Liver (tissue), 9 donors: ENCODE results near the gene TMEM214. TPM values are rescaled to one million over a fixed set of nuclear protein-coding genes. Genes with fewer than 3 reads are reported as not detected.

Experiments used
- DNase-seq: peaks from one replicate; pipeline ENCODE4 v3.0.0-alpha.2; 2017; ENCODE audit warnings: low spot score
- H3K27ac ChIP-seq, 2 donors: one replicate each; pipeline ENCODE4 v1.7.0; 2013; ENCODE audit warnings: inconsistent platforms in 2 of 2, low read length in 2 of 2, control low read depth in 1 of 2, low read depth in 1 of 2, mild to moderate bottlenecking in 1 of 2
- H3K27me3 ChIP-seq, 4 donors: one replicate each; pipeline versions ENCODE4 v1.6.1 to v1.7.0; 2013; ENCODE audit warnings: low read length in 3 of 4, inconsistent platforms in 1 of 4, mild to moderate bottlenecking in 1 of 4, moderate library complexity in 1 of 4; ENCODE audit not compliant: control insufficient read depth in 4 of 4, insufficient read depth in 4 of 4
- H3K36me3 ChIP-seq, 4 donors: one replicate each; pipeline versions ENCODE4 v1.6.1 to v1.7.0; 2013; ENCODE audit warnings: low read length in 3 of 4, mild to moderate bottlenecking in 3 of 4, low read depth in 1 of 4, moderate library complexity in 1 of 4; ENCODE audit not compliant: control insufficient read depth in 4 of 4, insufficient read depth in 3 of 4
- H3K4me1 ChIP-seq, 4 donors: one replicate each; pipeline versions ENCODE4 v1.6.1 to v1.7.0; 2013; ENCODE audit warnings: low read length in 3 of 4, mild to moderate bottlenecking in 3 of 4, moderate library complexity in 1 of 4; ENCODE audit not compliant: control insufficient read depth in 4 of 4, insufficient read depth in 4 of 4
- H3K4me3 ChIP-seq, 3 donors: one replicate each; pipeline versions ENCODE4 v1.6.1 to v1.7.0; 2013; ENCODE audit warnings: low read length in 3 of 3, control low read depth in 1 of 3, low read depth in 1 of 3, mild to moderate bottlenecking in 1 of 3
- H3K9ac ChIP-seq, 2 donors: one replicate each; pipeline ENCODE4 v1.7.0; 2013; ENCODE audit warnings: low read length in 2 of 2, mild to moderate bottlenecking in 2 of 2, moderate library complexity in 2 of 2, control low read depth in 1 of 2, low read depth in 1 of 2
- H3K9me3 ChIP-seq, 4 donors: one replicate each; pipeline versions ENCODE4 v1.6.1 to v1.7.0; 2013; ENCODE audit warnings: low read length in 3 of 4; ENCODE audit not compliant: control insufficient read depth in 4 of 4
- ATF3 ChIP-seq: IDR thresholded peaks from 2 replicates; pipeline ENCODE4 v1.6.1; 2016; ENCODE audit warnings: antibody characterized with exemption
- CTCF ChIP-seq: fragments of 150-350 bp; IDR thresholded peaks from 2 replicates; pipeline ENCODE4 v1.5.1; 2017; ENCODE audit warnings: improper control_type of control experiment, low read depth, low read length; ENCODE audit not compliant: missing input control
- EGR1 ChIP-seq, 2 donors: IDR thresholded peaks; 2 replicates each; pipeline ENCODE4 v1.6.1; 2016 to 2018; ENCODE audit warnings: antibody characterized with exemption in 2 of 2, low read depth in 2 of 2
- FOXA1 ChIP-seq: IDR thresholded peaks from 2 replicates; pipeline ENCODE4 v1.6.1; 2016; ENCODE audit warnings: antibody characterized with exemption
- FOXA2 ChIP-seq: IDR thresholded peaks from 2 replicates; pipeline ENCODE4 v1.6.1; 2016; ENCODE audit warnings: antibody characterized with exemption
- GABPA ChIP-seq, 2 donors: IDR thresholded peaks in 1 of 2; conservative IDR thresholded peaks in 1 of 2; 2 replicates each; pipeline ENCODE4 v1.6.1; 2016; ENCODE audit warnings: antibody characterized with exemption in 2 of 2, mild to moderate bottlenecking in 1 of 2, moderate library complexity in 1 of 2
- HNF4A ChIP-seq, 2 donors: conservative IDR thresholded peaks; 2 replicates each; pipeline ENCODE4 v1.6.1; 2016; ENCODE audit warnings: antibody characterized with exemption in 2 of 2, mild to moderate bottlenecking in 2 of 2
- HNF4G ChIP-seq: IDR thresholded peaks from 2 replicates; pipeline ENCODE4 v1.6.1; 2016; ENCODE audit warnings: antibody characterized with exemption
- JUND ChIP-seq, 2 donors: IDR thresholded peaks; 2 replicates each; pipeline ENCODE4 v1.6.1; 2016; ENCODE audit warnings: antibody characterized with exemption in 2 of 2
- MAX ChIP-seq: IDR thresholded peaks from 2 replicates; pipeline ENCODE4 v1.6.1; 2016; ENCODE audit warnings: antibody characterized with exemption
- NR2F2 ChIP-seq: IDR thresholded peaks from 2 replicates; pipeline ENCODE4 v1.6.1; 2016; ENCODE audit warnings: antibody characterized with exemption
- RAD21 ChIP-seq, 2 donors: IDR thresholded peaks; 2 replicates each; pipeline ENCODE4 v1.6.1; 2016; ENCODE audit warnings: antibody characterized with exemption in 2 of 2, mild to moderate bottlenecking in 2 of 2
- RXRA ChIP-seq, 2 donors: IDR thresholded peaks; 2 replicates each; pipeline ENCODE4 v1.6.1; 2017 to 2018; ENCODE audit warnings: antibody characterized with exemption in 2 of 2, mild to moderate bottlenecking in 1 of 2
- SP1 ChIP-seq: IDR thresholded peaks from 2 replicates; pipeline ENCODE4 v1.6.1; 2018; ENCODE audit warnings: antibody characterized with exemption, mild to moderate bottlenecking
- TAF1 ChIP-seq: conservative IDR thresholded peaks from 2 replicates; pipeline ENCODE4 v1.6.1; 2016; ENCODE audit warnings: antibody characterized with exemption, mild to moderate bottlenecking
- YY1 ChIP-seq: IDR thresholded peaks from 2 replicates; pipeline ENCODE4 v1.6.1; 2016; ENCODE audit warnings: antibody characterized with exemption, mild to moderate bottlenecking
- ZBTB33 ChIP-seq: IDR thresholded peaks from 2 replicates; pipeline ENCODE4 v1.6.1; 2016; ENCODE audit warnings: antibody characterized with exemption
- WGBS: extraction: QIAGEN DNeasy Blood & Tissue Kit; methylation state at CpG from one replicate; pipeline ENCODE4 v1.1.7; 2013; 5-methylcytosine and 5-hydroxymethylcytosine counted together
- polyA plus RNA-seq, 2 donors: library from polyadenylated mRNA; stranded (reverse) in 1 of 2; unstranded in 1 of 2; fragments of 200-250 nt in 1 of 2; fragments of >200 nt in 1 of 2; fragmentation: Nextera tagmentation in 1 of 2; extraction: Ambion mirVana in 1 of 2; gene quantifications; one replicate each; pipeline versions ENCODE4 v1.2.1 to v1.2.3, GENCODE V29; 2013 to 2015
- total RNA-seq, 2 donors: library from RNA; depleted of rRNA; stranded (reverse); fragments of >200 nt; gene quantifications; one replicate each; pipeline ENCODE4 v1.2.3, GENCODE V29; 2014
- donor health status: healthy.
- donor health status: healthy.
- donor health status: healthy.
- donor health status: healthy.
- donor health status: healthy.

The TMEM214 gene
- total and polyA plus RNA-seq, 4 donors = 17.1 to 53.4 (median 38.4) TPM

- H3K9me3 ChIP-seq = no peaks in the 10 kb centered on the region
- no peaks in the 10 kb centered on the region for H3K27me3 ChIP-seq
- DNase-seq = no peak
- no peaks in the 10 kb centered on the region for H3K36me3 ChIP-seq
- H3K4me1 ChIP-seq = peaks cover 0 to 2% (median 0%) of the 10 kb centered on the region in 4 donors
- H3K9ac ChIP-seq = no peak overlapping the region
- no peak overlapping the region for H3K4me3 ChIP-seq
- no peak overlapping the region for H3K27ac ChIP-seq
- 93% methylated on average over 2 of the region's 2 CpGs for WGBS
- no peak for TF ChIP-seq ZBTB33
- no peak for TF ChIP-seq SP1
- TF ChIP-seq YY1 = no peak
- no peak for TF ChIP-seq FOXA2
- no peak for TF ChIP-seq HNF4A (conservative IDR thresholded peaks at IDR 0.05)
- no peak for TF ChIP-seq ATF3
- no peak for TF ChIP-seq HNF4G
- no peak for TF ChIP-seq TAF1
- TF ChIP-seq NR2F2 = no peak
- TF ChIP-seq MAX = no peak
- no peak for TF ChIP-seq RXRA (IDR thresholded peaks at IDR 0.05)
- no peak for TF ChIP-seq EGR1 (IDR thresholded peaks at IDR 0.05; ENCODE audit: low read depth in 2 of 2)
Observed at GRCh38 chr2:27000995-27001394, 31.8 kb upstream of the TMEM214 start.

GRCh38 chr2:27001950-27002349 is 30.8 kb upstream of the TMEM214 start:
- DNase-seq = no peak
- no peak for TF ChIP-seq JUND (IDR thresholded peaks at IDR 0.05)
- no peak for TF ChIP-seq ATF3
- no peak for TF ChIP-seq CTCF
- no peak for TF ChIP-seq FOXA1
- TF ChIP-seq HNF4A (conservative IDR thresholded peaks at IDR 0.05) = no peak
- no peak for TF ChIP-seq NR2F2
- TF ChIP-seq RAD21 (IDR thresholded peaks at IDR 0.05) = no peak
- Histone ChIP-seq H3K27me3 (no peaks in the 10 kb centered on the region), H3K4me1 (peaks cover 0 to 5% (median 1%) of the 10 kb centered on the region in 4 donors), H3K9ac (no peak overlapping the region), H3K4me3 (no peak overlapping the region), H3K27ac (no peak overlapping the region), H3K36me3 (no peaks in the 10 kb centered on the region), H3K9me3 (no peaks in the 10 kb centered on the region)
- 90% methylated on average over 5 of the region's 5 CpGs for WGBS

- Histone ChIP-seq H3K9ac (no peak overlapping the region), H3K36me3 (no peaks in the 10 kb centered on the region), H3K27me3 (no peaks in the 10 kb centered on the region), H3K9me3 (no peaks in the 10 kb centered on the region), H3K4me1 (peaks cover 0 to 11% (median 5%) of the 10 kb centered on the region in 4 donors), H3K4me3 (no peak overlapping the region), H3K27ac (no peak overlapping the region)
- DNase-seq = no peak
- WGBS = 90% methylated on average over 4 of the region's 4 CpGs
- TF ChIP-seq MAX (no peak), SP1 (no peak), EGR1 (IDR thresholded peaks at IDR 0.05; ENCODE audit: low read depth in 2 of 2) (no peak), FOXA1 (no peak), JUND (IDR thresholded peaks at IDR 0.05) (no peak), GABPA (IDR thresholded peaks at IDR 0.05 in 1 of 2, conservative IDR thresholded peaks at IDR 0.05 in 1 of 2) (no peak), YY1 (no peak), ZBTB33 (no peak), HNF4G (no peak)
Observed at GRCh38 chr2:27003007-27003406, 29.8 kb upstream of the TMEM214 start.
